Stomach (tissue), 9 donors: ENCODE measurements around the gene VWF. TPM values are rescaled to one million over a fixed set of nuclear protein-coding genes. Genes with fewer than 3 reads are reported as not detected.

Source experiments
- DNase-seq, 2 donors: peaks; one replicate each; pipeline versions ENCODE4 v3.0.0 to v3.0.0-alpha.2; 2013 to 2019
- H3K27ac ChIP-seq, 5 donors: fragments of 200-600 bp in 4 of 5; sonication (generic) in 4 of 5; one replicate each; pipeline ENCODE4 v1.5.1; 2013 to 2019; ENCODE audit warnings: mild to moderate bottlenecking in 1 of 5, moderate library complexity in 1 of 5
- H3K27me3 ChIP-seq, 3 donors: fragments of 200-600 bp; sonication (generic); one replicate each; pipeline ENCODE4 v1.5.1; 2017 to 2019; ENCODE audit warnings: mixed run types in 1 of 3
- H3K36me3 ChIP-seq, 4 donors: fragments of 200-600 bp; sonication (generic); 1 replicate in 3 of 4; 2 replicates in 1 of 4; pipeline ENCODE4 v1.5.1; 2016 to 2019
- H3K4me1 ChIP-seq, 4 donors: fragments of 200-600 bp; sonication (generic); one replicate each; pipeline ENCODE4 v1.5.1; 2016 to 2019
- H3K4me3 ChIP-seq, 4 donors: fragments of 200-600 bp; sonication (generic) in 3 of 4; one replicate each; pipeline ENCODE4 v1.5.1; 2016 to 2019; ENCODE audit warnings: mild to moderate bottlenecking in 1 of 4
- H3K9me3 ChIP-seq, 4 donors: fragments of 200-600 bp; sonication (generic); one replicate each; pipeline ENCODE4 v1.5.1; 2016 to 2019
- EP300 ChIP-seq: sonication (generic); formaldehyde crosslinking; IDR thresholded peaks from one replicate; pipeline ENCODE4 v1.6.1; 2017; ENCODE audit warnings: antibody characterized with exemption
- POLR2A ChIP-seq, 4 donors: fragments of 450-650 bp; IDR thresholded peaks; one replicate each; pipeline ENCODE4 v1.6.1; 2016; ENCODE audit warnings: antibody characterized with exemption in 4 of 4, control low read depth in 2 of 4, mild to moderate bottlenecking in 1 of 4, moderate library complexity in 1 of 4
- POLR2AphosphoS5 ChIP-seq, 3 donors: sonication (generic); formaldehyde crosslinking; IDR thresholded peaks; one replicate each; pipeline ENCODE4 v1.6.1; 2016; ENCODE audit warnings: antibody characterized with exemption in 3 of 3
- WGBS, 5 donors: extraction: QIAGEN DNeasy Blood & Tissue Kit in 3 of 5; methylation state at CpG; one replicate each; pipeline versions ENCODE4 v1.1.5 to v1.1.7; 2013 to 2018; 5-methylcytosine and 5-hydroxymethylcytosine counted together
- intact Hi-C: fragments of 100-400 bp; cut with DNase I; formaldehyde crosslinking; loops from one replicate; pipeline ENCODE4 v1.15.1; 2023; ENCODE audit warnings: low total_unique reads
- polyA plus RNA-seq, 3 donors: library from polyadenylated mRNA; stranded (reverse); fragments of 200-250 nt; gene quantifications; one replicate each; pipeline ENCODE4 v1.2.3, GENCODE V29; 2013
- total RNA-seq, 5 donors: library from RNA; depleted of rRNA; stranded (reverse); fragments of >200 nt; gene quantifications; one replicate each; pipeline versions ENCODE4 v1.1.0 to v1.2.3, GENCODE V29; 2014 to 2016
- TF ChIP-seq, protein P1 (sequence below), 7 experiments: fragments of 450-650 bp in 4 of 7; fragments of 200-600 bp in 3 of 7; sonication (generic) in 3 of 7; IDR thresholded peaks; one replicate each; pipeline ENCODE4 v1.5.1; 2016 to 2019; ENCODE audit warnings: antibody characterized with exemption in 7 of 7, control low read depth in 2 of 7, mild to moderate bottlenecking in 1 of 7
- donor health status: healthy with polysubstance abuse.
- donor health status: Bipolar disorder and iron deficiency.
- donor health status: healthy.

VWF gene
- total and polyA plus RNA-seq, 8 donors, result 3.1 to 103 (median 50.2) TPM

GRCh38 chr12:6074979-6075585, 49.4 kb downstream of the VWF start:
- Histone ChIP-seq H3K27ac (peak overlapping the region in 4 of 5 donors; percentile 2 to 20 (median 5)), H3K27me3 (peaks cover 0 to 18% (median 5%) of the 10 kb centered on the region in 3 donors), H3K36me3 (no peaks in the 10 kb centered on the region), H3K9me3 (no peaks in the 10 kb centered on the region), H3K4me3 (peak overlapping the region; percentile 15 to 34 (median 20)), H3K4me1 (peaks cover 7 to 23% (median 15%) of the 10 kb centered on the region in 4 donors)
- peak in 1 of 2 donors; percentile 33 for DNase-seq
- intact Hi-C loops, result no loop called here
- TF ChIP-seq, protein P1, sequence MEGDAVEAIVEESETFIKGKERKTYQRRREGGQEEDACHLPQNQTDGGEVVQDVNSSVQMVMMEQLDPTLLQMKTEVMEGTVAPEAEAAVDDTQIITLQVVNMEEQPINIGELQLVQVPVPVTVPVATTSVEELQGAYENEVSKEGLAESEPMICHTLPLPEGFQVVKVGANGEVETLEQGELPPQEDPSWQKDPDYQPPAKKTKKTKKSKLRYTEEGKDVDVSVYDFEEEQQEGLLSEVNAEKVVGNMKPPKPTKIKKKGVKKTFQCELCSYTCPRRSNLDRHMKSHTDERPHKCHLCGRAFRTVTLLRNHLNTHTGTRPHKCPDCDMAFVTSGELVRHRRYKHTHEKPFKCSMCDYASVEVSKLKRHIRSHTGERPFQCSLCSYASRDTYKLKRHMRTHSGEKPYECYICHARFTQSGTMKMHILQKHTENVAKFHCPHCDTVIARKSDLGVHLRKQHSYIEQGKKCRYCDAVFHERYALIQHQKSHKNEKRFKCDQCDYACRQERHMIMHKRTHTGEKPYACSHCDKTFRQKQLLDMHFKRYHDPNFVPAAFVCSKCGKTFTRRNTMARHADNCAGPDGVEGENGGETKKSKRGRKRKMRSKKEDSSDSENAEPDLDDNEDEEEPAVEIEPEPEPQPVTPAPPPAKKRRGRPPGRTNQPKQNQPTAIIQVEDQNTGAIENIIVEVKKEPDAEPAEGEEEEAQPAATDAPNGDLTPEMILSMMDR (IDR thresholded peaks at IDR 0.05), result no peak
- TF ChIP-seq EP300 (no peak), POLR2AphosphoS5 (IDR thresholded peaks at IDR 0.05) (no peak), POLR2A (IDR thresholded peaks at IDR 0.05) (no peak)
- 29 to 54% (median 45%) methylated on average over 13 to 31 of the region's 31 CpGs for WGBS, 5 donors

DNA sequence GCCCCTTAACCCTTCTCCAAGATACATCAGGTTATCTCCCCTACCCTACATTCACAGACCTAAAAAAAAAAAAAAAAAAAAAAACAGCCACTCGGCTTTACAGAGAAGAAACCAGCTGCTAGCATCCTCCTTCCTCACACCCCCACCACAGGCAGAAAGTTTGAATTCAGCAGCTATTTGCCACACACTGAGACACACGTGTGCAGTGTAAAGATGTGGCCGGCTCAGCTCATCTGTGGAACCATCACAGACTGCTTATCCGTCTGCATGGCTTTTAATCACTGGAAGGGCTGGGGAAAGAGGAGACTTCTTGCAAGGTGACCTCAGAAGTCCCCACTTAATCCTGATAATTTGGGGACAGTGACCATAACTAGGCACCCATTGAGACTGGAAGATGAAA, 50.0 kb downstream of the VWF start:
- intact Hi-C loops, result no loop called here
- DNase-seq, result no peak
- peak overlapping the region in 3 of 5 donors; percentile 2 to 6 (median 4) for H3K27ac ChIP-seq
- H3K4me3 ChIP-seq, result peak overlapping the region in 1 of 4 donors; percentile 21
- TF ChIP-seq, protein P1 (IDR thresholded peaks at IDR 0.05), result no peak
- TF ChIP-seq POLR2A (IDR thresholded peaks at IDR 0.05), result no peak
- TF ChIP-seq POLR2AphosphoS5 (IDR thresholded peaks at IDR 0.05), result no peak
- no peak for TF ChIP-seq EP300
- peaks cover 0 to 18% (median 5%) of the 10 kb centered on the region in 3 donors for H3K27me3 ChIP-seq
- no peaks in the 10 kb centered on the region for H3K36me3 ChIP-seq
- no peaks in the 10 kb centered on the region for H3K9me3 ChIP-seq
- H3K4me1 ChIP-seq, result peaks cover 7 to 27% (median 15%) of the 10 kb centered on the region in 4 donors
- 35 to 58% (median 58%) methylated on average over 4 of the region's 4 CpGs for WGBS, 5 donors

- Histone ChIP-seq H3K4me1 (peaks cover 7 to 37% (median 15%) of the 10 kb centered on the region in 4 donors), H3K36me3 (no peaks in the 10 kb centered on the region), H3K4me3 (no peak overlapping the region), H3K27me3 (peaks cover 0 to 18% (median 5%) of the 10 kb centered on the region in 3 donors), H3K27ac (peak overlapping the region in 1 of 5 donors; percentile 6), H3K9me3 (no peaks in the 10 kb centered on the region)
- 50 to 72% (median 61%) methylated on average over 6 to 7 of the region's 7 CpGs for WGBS, 5 donors
- intact Hi-C loops, result no loop called here
- DNase-seq, result no peak
- TF ChIP-seq POLR2AphosphoS5 (IDR thresholded peaks at IDR 0.05) (no peak), POLR2A (IDR thresholded peaks at IDR 0.05) (no peak), EP300 (no peak)
- TF ChIP-seq, protein P1 (IDR thresholded peaks at IDR 0.05), result no peak
These were observed 51.0 kb downstream of the VWF start for GRCh38 chr12:6073426-6073825.

DNA sequence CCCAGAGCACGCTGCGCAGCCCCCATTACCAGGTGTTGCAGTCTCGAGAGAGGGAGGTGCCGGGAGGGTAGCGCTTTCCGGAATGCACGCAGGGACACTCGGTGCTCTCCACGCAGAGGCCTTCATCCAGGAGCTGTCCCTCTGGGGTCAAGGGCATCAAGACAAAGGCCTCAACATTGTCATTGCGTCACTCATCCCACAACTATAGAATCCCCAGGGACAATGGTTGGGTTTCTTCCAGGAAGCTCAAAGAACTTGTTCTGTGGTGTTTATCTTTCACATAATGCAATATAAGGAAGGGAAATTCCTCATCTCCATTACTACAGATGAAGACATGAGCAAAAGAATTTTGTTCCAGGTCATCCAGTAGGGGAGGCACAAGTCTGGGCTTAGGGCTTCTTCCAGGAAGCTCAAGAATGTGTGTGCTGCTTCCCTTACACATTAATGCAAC, 52.1 kb downstream of the VWF start:
- H3K27me3 ChIP-seq, result peaks cover 0 to 18% (median 5%) of the 10 kb centered on the region in 3 donors
- H3K27ac ChIP-seq, result no peak overlapping the region
- peaks cover 7 to 47% (median 15%) of the 10 kb centered on the region in 4 donors for H3K4me1 ChIP-seq
- no peak overlapping the region for H3K4me3 ChIP-seq
- DNase-seq, result no peak
- intact Hi-C loops, result no loop called here
- no peak for TF ChIP-seq POLR2A (IDR thresholded peaks at IDR 0.05)
- TF ChIP-seq, protein P1 (IDR thresholded peaks at IDR 0.05), result no peak
- TF ChIP-seq EP300, result no peak
- TF ChIP-seq POLR2AphosphoS5 (IDR thresholded peaks at IDR 0.05), result no peak
- H3K36me3 ChIP-seq, result no peaks in the 10 kb centered on the region
- WGBS, 5 donors, result 82 to 92% (median 89%) methylated on average over 9 to 10 of the region's 10 CpGs
- H3K9me3 ChIP-seq, result no peaks in the 10 kb centered on the region
